ENCODE measurements around the gene AGAP1. TPM values are rescaled to one million over a fixed set of nuclear protein-coding genes. Genes with fewer than 3 reads are reported as not detected.

Gene AGAP1
- total RNA-seq, 1 donor from 2014 or later, result 43.8 TPM

GRCh38 chr2:235852526-235852920 is 358.7 kb downstream of the AGAP1 start:
- no peak for TF ChIP-seq CTCF (IDR thresholded peaks at IDR 0.05)
- no peak overlapping the region for H3K4me3 Mint-ChIP-seq (ENCODE audit: unreplicated experiment)
- H3K36me3 Mint-ChIP-seq (ENCODE audit: unreplicated experiment), result no peaks in the 10 kb centered on the region
- no peaks in the 10 kb centered on the region for H3K9me3 Mint-ChIP-seq (ENCODE audit: unreplicated experiment)
- DNase-seq (ENCODE audit: extremely low spot score, unreplicated experiment), result no peak
- no peak overlapping the region for H3K27ac Mint-ChIP-seq (ENCODE audit: unreplicated experiment)
- no peaks in the 10 kb centered on the region for H3K4me1 Mint-ChIP-seq (ENCODE audit: unreplicated experiment)
- H3K27me3 Mint-ChIP-seq (ENCODE audit: unreplicated experiment), result no peaks in the 10 kb centered on the region

GRCh38 chr2:235854276-235854675 is 360.4 kb downstream of the AGAP1 start:
- Mint-ChIP-seq H3K4me1 (ENCODE audit: unreplicated experiment) (peaks cover 10% of the 10 kb centered on the region), H3K27me3 (ENCODE audit: unreplicated experiment) (no peaks in the 10 kb centered on the region), H3K27ac (ENCODE audit: unreplicated experiment) (no peak overlapping the region), H3K36me3 (ENCODE audit: unreplicated experiment) (no peaks in the 10 kb centered on the region), H3K9me3 (ENCODE audit: unreplicated experiment) (no peaks in the 10 kb centered on the region), H3K4me3 (ENCODE audit: unreplicated experiment) (no peak overlapping the region)
- DNase-seq (ENCODE audit: extremely low spot score, unreplicated experiment), result no peak
- no peak for TF ChIP-seq CTCF (IDR thresholded peaks at IDR 0.05)

- H3K4me3 Mint-ChIP-seq (ENCODE audit: unreplicated experiment), result no peak overlapping the region
- no peaks in the 10 kb centered on the region for H3K36me3 Mint-ChIP-seq (ENCODE audit: unreplicated experiment)
- no peaks in the 10 kb centered on the region for H3K9me3 Mint-ChIP-seq (ENCODE audit: unreplicated experiment)
- H3K27me3 Mint-ChIP-seq (ENCODE audit: unreplicated experiment), result no peaks in the 10 kb centered on the region
- TF ChIP-seq CTCF (IDR thresholded peaks at IDR 0.05), result no peak
- peaks cover 17% of the 10 kb centered on the region for H3K4me1 Mint-ChIP-seq (ENCODE audit: unreplicated experiment)
- no peak for DNase-seq (ENCODE audit: extremely low spot score, unreplicated experiment)
- no peak overlapping the region for H3K27ac Mint-ChIP-seq (ENCODE audit: unreplicated experiment)
Measured at GRCh38 chr2:235855011-235855410, 361.2 kb downstream of the AGAP1 start.

- DNase-seq (ENCODE audit: extremely low spot score, unreplicated experiment), result no peak
- H3K4me1 Mint-ChIP-seq (ENCODE audit: unreplicated experiment), result peaks cover 30% of the 10 kb centered on the region
Measured at GRCh38 chr2:235856151-235856854, 362.5 kb downstream of the AGAP1 start.

GRCh38 chr2:235857598-235857997 is 363.8 kb downstream of the AGAP1 start:
- H3K9me3 Mint-ChIP-seq (ENCODE audit: unreplicated experiment), result no peaks in the 10 kb centered on the region
- no peak for TF ChIP-seq CTCF (IDR thresholded peaks at IDR 0.05)
- peaks cover 38% of the 10 kb centered on the region for H3K4me1 Mint-ChIP-seq (ENCODE audit: unreplicated experiment)
- no peak overlapping the region for H3K4me3 Mint-ChIP-seq (ENCODE audit: unreplicated experiment)
- DNase-seq (ENCODE audit: extremely low spot score, unreplicated experiment), result no peak
- peak overlapping the region; percentile 27 for H3K27ac Mint-ChIP-seq (ENCODE audit: unreplicated experiment)
- H3K27me3 Mint-ChIP-seq (ENCODE audit: unreplicated experiment), result no peaks in the 10 kb centered on the region
- peaks cover 2% of the 10 kb centered on the region for H3K36me3 Mint-ChIP-seq (ENCODE audit: unreplicated experiment)

More at GRCh38 chr2:235856151-235856854, 362.5 kb downstream of the AGAP1 start:
- no peaks in the 10 kb centered on the region for H3K27me3 Mint-ChIP-seq (ENCODE audit: unreplicated experiment)
- H3K36me3 Mint-ChIP-seq (ENCODE audit: unreplicated experiment), result no peaks in the 10 kb centered on the region
- TF ChIP-seq CTCF (IDR thresholded peaks at IDR 0.05), result no peak
- no peak overlapping the region for H3K4me3 Mint-ChIP-seq (ENCODE audit: unreplicated experiment)
- H3K9me3 Mint-ChIP-seq (ENCODE audit: unreplicated experiment), result no peaks in the 10 kb centered on the region
- no peak overlapping the region for H3K27ac Mint-ChIP-seq (ENCODE audit: unreplicated experiment)

Data from osteocyte (in vitro differentiated cells).